ENCODE measurements around the gene MYH9.
A peak's percentile ranks its signal among the peaks of the same experiment; 100 is the strongest.
"Not testable (repeated sequence)": the region's sequence is repeated elsewhere in the genome, so short reads cannot be mapped to it uniquely, and the experiment has no call there.

MYH9 gene

GRCh38 chr22:36397131-36398093 is 9.6 kb upstream of the MYH9 start:
- POLR2A ChIA-PET, result interaction anchor here (0.8 to 1.9 kb wide), 2 partner anchors 9 to 13 kb away, joined by 3 to 12 read pairs; partner anchors contain the start of gene MYH9
- no peak for DNase-seq (ENCODE audit: low read depth, low spot score)
- no peak overlapping the region for H3K4me3 ChIP-seq (ENCODE audit: low read depth, low read length)
- no peak for TF ChIP-seq CTCF (IDR thresholded peaks at IDR 0.05; ENCODE audit: insufficient read depth, low read length, missing control alignments)
- CTCF ChIA-PET, result interaction anchor here (1.6 to 2.0 kb wide), 2 partner anchors 73 to 203 kb away, joined by 3 to 10 read pairs; no protein-coding TSS in a partner anchor

- CTCF ChIA-PET, result interaction anchor here (1.6 kb wide), 1 partner anchor 201 kb away, joined by 3 read pairs; no protein-coding TSS in a partner anchor
- no peak for TF ChIP-seq CTCF (IDR thresholded peaks at IDR 0.05; ENCODE audit: insufficient read depth, low read length, missing control alignments)
- POLR2A ChIA-PET, result interaction anchor here (1.9 kb wide), 1 partner anchor 8 kb away, joined by 12 read pairs; the partner anchor contains the start of gene MYH9
- DNase-seq (ENCODE audit: low read depth, low spot score), result no peak
- H3K4me3 ChIP-seq (ENCODE audit: low read depth, low read length), result no peak overlapping the region
Measured at GRCh38 chr22:36395915-36396314, 8.1 kb upstream of the MYH9 start.

- ChIA-PET CTCF (interaction anchor here (1.6 kb wide), 1 partner anchor 200 kb away, joined by 3 read pairs; no protein-coding TSS in a partner anchor), POLR2A (interaction anchor here (1.9 kb wide), 1 partner anchor 7 kb away, joined by 12 read pairs; the partner anchor contains the start of gene MYH9)
- no peak for TF ChIP-seq CTCF (IDR thresholded peaks at IDR 0.05; ENCODE audit: insufficient read depth, low read length, missing control alignments)
- no peak overlapping the region for H3K4me3 ChIP-seq (ENCODE audit: low read depth, low read length)
- no peak for DNase-seq (ENCODE audit: low read depth, low spot score)
Measured at GRCh38 chr22:36395055-36395849, 7.5 kb upstream of the MYH9 start.

- ChIA-PET CTCF (interaction anchor here (1.0 kb wide), 1 partner anchor 106 kb away, joined by 3 read pairs; no protein-coding TSS in a partner anchor), POLR2A (no interaction called here)
- DNase-seq (ENCODE audit: low read depth, low spot score), result no peak
- no peak overlapping the region for H3K4me3 ChIP-seq (ENCODE audit: low read depth, low read length)
- TF ChIP-seq CTCF (IDR thresholded peaks at IDR 0.05; ENCODE audit: insufficient read depth, low read length, missing control alignments), result no peak
Measured at GRCh38 chr22:36391638-36392037, 3.9 kb upstream of the MYH9 start.

GRCh38 chr22:36389122-36389521 is 1.4 kb upstream of the MYH9 start:
- ChIA-PET POLR2A (interaction anchor here (6.6 kb wide), 1 partner anchor 77 kb away, joined by 172 read pairs; no protein-coding TSS in a partner anchor), CTCF (interaction anchor here (0.6 to 5.4 kb wide), 2 partner anchors 10 to 79 kb away, joined by 3 to 69 read pairs; no protein-coding TSS in a partner anchor)
- peak overlapping the region; percentile 65 for H3K4me3 ChIP-seq (ENCODE audit: low read depth, low read length)
- not testable (repeated sequence) for DNase-seq (ENCODE audit: low read depth, low spot score)

GRCh38 chr22:36387709-36387958 is 133 bp downstream of the MYH9 start:
- H3K4me3 ChIP-seq (ENCODE audit: low read depth, low read length), result peak overlapping the region; percentile 93
- ChIA-PET CTCF (interaction anchor here (5.4 kb wide), 1 partner anchor 81 kb away, joined by 69 read pairs; no protein-coding TSS in a partner anchor), POLR2A (interaction anchor here (0.6 to 6.6 kb wide), 29 partner anchors 8 to 94 kb away, joined by 3 to 172 read pairs (median 5); partner anchors contain the start of gene TXN2)
- no peak for DNase-seq (ENCODE audit: low read depth, low spot score)
- TF ChIP-seq CTCF (IDR thresholded peaks at IDR 0.05; ENCODE audit: insufficient read depth, low read length, missing control alignments), result no peak

Measured in AG04449 (cell line).